Upper lobe of left lung (tissue), 4 donors: ENCODE measurements around the gene ERC1.

Source experiments
- CTCF ChIP-seq, 6 experiments: fragments of 450-650 bp in 4 of 6; fragments of 200-600 bp in 2 of 6; sonication (generic) in 2 of 6; IDR thresholded peaks; one replicate each; pipeline ENCODE4 v1.5.1; 2016 to 2019; ENCODE audit warnings: antibody characterized with exemption in 6 of 6
- EP300 ChIP-seq, 4 donors: sonication (generic); formaldehyde crosslinking; IDR thresholded peaks; one replicate each; pipeline ENCODE4 v1.5.1; 2017; ENCODE audit warnings: antibody characterized with exemption in 4 of 4, control low read depth in 2 of 4
- POLR2A ChIP-seq, 4 donors: fragments of 450-650 bp; IDR thresholded peaks; one replicate each; pipeline ENCODE4 v1.5.1; 2016 to 2017; ENCODE audit warnings: antibody characterized with exemption in 4 of 4, mild to moderate bottlenecking in 2 of 4
- POLR2AphosphoS5 ChIP-seq, 2 donors: sonication (generic); formaldehyde crosslinking; IDR thresholded peaks; one replicate each; pipeline ENCODE4 v1.5.1; 2017; ENCODE audit warnings: antibody characterized with exemption in 2 of 2

DNA sequence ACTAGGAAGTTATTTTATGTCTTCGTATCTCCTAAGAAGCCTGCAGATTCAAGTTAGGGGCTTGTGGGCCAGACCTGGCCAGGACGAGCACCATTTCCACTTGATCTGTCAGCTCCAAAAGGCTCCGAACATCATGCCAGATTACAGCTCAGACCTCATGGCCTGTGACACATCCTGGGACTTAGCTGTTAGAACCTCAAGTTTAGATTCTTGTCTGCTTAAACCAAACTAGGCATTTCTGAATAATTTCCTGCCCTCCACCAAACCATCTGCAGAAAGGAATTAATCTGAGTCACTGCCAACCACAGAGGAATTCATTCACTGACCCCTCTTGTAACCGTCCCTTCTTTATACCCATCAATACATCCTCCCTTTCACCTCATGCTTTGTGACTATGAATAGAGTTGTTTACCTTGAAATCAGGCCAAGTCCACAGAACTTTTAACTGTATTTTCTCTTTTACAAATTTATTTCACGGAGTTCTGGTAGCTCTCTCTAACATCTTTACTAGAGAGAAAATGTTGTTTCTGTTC is 483.1 kb downstream of the ERC1 start:
- TF ChIP-seq CTCF (IDR thresholded peaks at IDR 0.05) (no peak), POLR2AphosphoS5 (IDR thresholded peaks at IDR 0.05) (no peak), POLR2A (IDR thresholded peaks at IDR 0.05) (no peak), EP300 (IDR thresholded peaks at IDR 0.05) (no peak)
